ENCODE measurements around the gene GLE1.
A peak's percentile ranks its signal among the peaks of the same experiment; 100 is the strongest.

Gene GLE1

DNA sequence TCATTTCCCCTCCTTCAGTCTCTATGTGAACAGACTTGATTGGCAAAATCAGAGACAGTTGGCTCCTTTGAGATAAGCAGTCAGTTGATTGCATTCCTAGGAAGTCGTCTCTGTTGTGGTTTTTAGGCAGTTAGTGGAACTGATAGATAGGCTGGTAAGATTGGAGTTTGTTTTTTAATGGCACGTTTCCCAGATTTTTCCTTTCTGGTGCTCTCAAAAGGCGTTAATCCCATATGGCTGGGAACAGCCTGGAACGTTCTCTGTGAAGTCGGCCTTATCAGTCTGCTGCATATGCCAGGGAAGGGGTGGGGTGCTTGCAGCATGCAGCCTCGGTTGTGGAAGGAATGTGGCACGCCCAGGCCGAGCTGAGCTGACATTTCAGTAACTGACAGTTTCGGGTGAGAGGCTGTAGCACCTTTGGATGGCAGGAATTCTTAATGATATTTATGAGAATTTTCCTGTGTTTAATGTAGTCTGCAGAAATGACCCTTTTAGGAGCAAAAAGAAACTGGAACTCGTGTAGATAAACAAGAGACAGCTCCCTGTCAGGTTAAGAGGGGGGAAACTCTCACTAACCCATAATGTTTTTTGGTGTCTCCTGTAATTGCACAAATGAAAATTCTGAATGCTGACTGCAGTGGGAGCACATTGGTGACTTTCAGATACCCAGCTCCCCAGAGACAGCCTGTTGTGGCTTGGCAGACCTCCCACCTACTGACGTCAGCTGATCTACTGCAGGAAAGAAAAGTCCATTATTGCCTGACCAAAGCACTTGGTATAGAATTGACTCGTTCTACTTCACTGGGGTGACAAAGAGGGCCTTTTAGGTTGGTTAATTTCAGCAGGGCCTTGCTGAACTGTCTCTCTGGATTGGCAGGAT, 54.2 kb downstream of the GLE1 start:
- TF ChIP-seq PPARA (CRISPR knock-in tag; IDR thresholded peaks at IDR 0.05; ENCODE audit: borderline replicate concordance) (no peak), GLIS3 (CRISPR knock-in tag; IDR thresholded peaks at IDR 0.05) (no peak), RARB (CRISPR knock-in tag; IDR thresholded peaks at IDR 0.05) (no peak), CSDC2 (CRISPR knock-in tag; IDR thresholded peaks at IDR 0.05) (no peak), SNAI2 (CRISPR knock-in tag; IDR thresholded peaks at IDR 0.05) (no peak), ZNF8 (CRISPR knock-in tag; IDR thresholded peaks at IDR 0.05) (peak; percentile 65), ISL1 (CRISPR knock-in tag; IDR thresholded peaks at IDR 0.05) (peak; percentile 51; the same call in 1 of the 2 replicates), TOX (CRISPR knock-in tag; IDR thresholded peaks at IDR 0.05; ENCODE audit: borderline replicate concordance) (no peak), ZFP3 (CRISPR knock-in tag; IDR thresholded peaks at IDR 0.05) (no peak), TCF4 (CRISPR knock-in tag; IDR thresholded peaks at IDR 0.05; ENCODE audit: borderline replicate concordance) (peak; percentile 39; the same call in 1 of the 2 replicates), OSR1 (CRISPR knock-in tag; IDR thresholded peaks at IDR 0.05) (no peak), ZNF70 (CRISPR knock-in tag; IDR thresholded peaks at IDR 0.05) (no peak), BACH2 (CRISPR knock-in tag; IDR thresholded peaks at IDR 0.05; ENCODE audit: borderline replicate concordance) (no peak), ZC3H10 (CRISPR knock-in tag; IDR thresholded peaks at IDR 0.05) (no peak), ZNF565 (CRISPR knock-in tag; conservative IDR thresholded peaks at IDR 0.05; ENCODE audit: low read depth) (no peak), ZFP30 (CRISPR knock-in tag; IDR thresholded peaks at IDR 0.05) (no peak), ESRRG (CRISPR knock-in tag; IDR thresholded peaks at IDR 0.05) (no peak), ARNTL (CRISPR knock-in tag; IDR thresholded peaks at IDR 0.05; ENCODE audit: borderline replicate concordance, low read depth) (no peak)
- TF ChIP-seq, protein P1, sequence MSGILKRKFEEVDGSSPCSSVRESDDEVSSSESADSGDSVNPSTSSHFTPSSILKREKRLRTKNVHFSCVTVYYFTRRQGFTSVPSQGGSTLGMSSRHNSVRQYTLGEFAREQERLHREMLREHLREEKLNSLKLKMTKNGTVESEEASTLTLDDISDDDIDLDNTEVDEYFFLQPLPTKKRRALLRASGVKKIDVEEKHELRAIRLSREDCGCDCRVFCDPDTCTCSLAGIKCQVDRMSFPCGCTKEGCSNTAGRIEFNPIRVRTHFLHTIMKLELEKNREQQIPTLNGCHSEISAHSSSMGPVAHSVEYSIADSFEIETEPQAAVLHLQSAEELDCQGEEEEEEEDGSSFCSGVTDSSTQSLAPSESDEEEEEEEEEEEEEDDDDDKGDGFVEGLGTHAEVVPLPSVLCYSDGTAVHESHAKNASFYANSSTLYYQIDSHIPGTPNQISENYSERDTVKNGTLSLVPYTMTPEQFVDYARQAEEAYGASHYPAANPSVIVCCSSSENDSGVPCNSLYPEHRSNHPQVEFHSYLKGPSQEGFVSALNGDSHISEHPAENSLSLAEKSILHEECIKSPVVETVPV (CRISPR knock-in tag; IDR thresholded peaks at IDR 0.05): no peak
- TF ChIP-seq, protein P2, sequence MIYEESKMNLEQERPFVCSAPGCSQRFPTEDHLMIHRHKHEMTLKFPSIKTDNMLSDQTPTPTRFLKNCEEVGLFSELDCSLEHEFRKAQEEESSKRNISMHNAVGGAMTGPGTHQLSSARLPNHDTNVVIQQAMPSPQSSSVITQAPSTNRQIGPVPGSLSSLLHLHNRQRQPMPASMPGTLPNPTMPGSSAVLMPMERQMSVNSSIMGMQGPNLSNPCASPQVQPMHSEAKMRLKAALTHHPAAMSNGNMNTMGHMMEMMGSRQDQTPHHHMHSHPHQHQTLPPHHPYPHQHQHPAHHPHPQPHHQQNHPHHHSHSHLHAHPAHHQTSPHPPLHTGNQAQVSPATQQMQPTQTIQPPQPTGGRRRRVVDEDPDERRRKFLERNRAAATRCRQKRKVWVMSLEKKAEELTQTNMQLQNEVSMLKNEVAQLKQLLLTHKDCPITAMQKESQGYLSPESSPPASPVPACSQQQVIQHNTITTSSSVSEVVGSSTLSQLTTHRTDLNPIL (CRISPR knock-in tag; IDR thresholded peaks at IDR 0.05; ENCODE audit: low read depth): no peak
- TF ChIP-seq, protein P3, sequence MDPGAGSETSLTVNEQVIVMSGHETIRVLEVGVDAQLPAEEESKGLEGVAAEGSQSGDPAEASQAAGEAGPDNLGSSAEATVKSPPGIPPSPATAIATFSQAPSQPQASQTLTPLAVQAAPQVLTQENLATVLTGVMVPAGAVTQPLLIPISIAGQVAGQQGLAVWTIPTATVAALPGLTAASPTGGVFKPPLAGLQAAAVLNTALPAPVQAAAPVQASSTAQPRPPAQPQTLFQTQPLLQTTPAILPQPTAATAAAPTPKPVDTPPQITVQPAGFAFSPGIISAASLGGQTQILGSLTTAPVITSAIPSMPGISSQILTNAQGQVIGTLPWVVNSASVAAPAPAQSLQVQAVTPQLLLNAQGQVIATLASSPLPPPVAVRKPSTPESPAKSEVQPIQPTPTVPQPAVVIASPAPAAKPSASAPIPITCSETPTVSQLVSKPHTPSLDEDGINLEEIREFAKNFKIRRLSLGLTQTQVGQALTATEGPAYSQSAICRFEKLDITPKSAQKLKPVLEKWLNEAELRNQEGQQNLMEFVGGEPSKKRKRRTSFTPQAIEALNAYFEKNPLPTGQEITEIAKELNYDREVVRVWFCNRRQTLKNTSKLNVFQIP (CRISPR knock-in tag; IDR thresholded peaks at IDR 0.05; ENCODE audit: borderline replicate concordance, low read depth): no peak
- TF ChIP-seq, protein P4, sequence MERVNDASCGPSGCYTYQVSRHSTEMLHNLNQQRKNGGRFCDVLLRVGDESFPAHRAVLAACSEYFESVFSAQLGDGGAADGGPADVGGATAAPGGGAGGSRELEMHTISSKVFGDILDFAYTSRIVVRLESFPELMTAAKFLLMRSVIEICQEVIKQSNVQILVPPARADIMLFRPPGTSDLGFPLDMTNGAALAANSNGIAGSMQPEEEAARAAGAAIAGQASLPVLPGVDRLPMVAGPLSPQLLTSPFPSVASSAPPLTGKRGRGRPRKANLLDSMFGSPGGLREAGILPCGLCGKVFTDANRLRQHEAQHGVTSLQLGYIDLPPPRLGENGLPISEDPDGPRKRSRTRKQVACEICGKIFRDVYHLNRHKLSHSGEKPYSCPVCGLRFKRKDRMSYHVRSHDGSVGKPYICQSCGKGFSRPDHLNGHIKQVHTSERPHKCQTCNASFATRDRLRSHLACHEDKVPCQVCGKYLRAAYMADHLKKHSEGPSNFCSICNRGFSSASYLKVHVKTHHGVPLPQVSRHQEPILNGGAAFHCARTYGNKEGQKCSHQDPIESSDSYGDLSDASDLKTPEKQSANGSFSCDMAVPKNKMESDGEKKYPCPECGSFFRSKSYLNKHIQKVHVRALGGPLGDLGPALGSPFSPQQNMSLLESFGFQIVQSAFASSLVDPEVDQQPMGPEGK (CRISPR knock-in tag; IDR thresholded peaks at IDR 0.05; ENCODE audit: borderline replicate concordance): no peak
- TF ChIP-seq, protein P5, sequence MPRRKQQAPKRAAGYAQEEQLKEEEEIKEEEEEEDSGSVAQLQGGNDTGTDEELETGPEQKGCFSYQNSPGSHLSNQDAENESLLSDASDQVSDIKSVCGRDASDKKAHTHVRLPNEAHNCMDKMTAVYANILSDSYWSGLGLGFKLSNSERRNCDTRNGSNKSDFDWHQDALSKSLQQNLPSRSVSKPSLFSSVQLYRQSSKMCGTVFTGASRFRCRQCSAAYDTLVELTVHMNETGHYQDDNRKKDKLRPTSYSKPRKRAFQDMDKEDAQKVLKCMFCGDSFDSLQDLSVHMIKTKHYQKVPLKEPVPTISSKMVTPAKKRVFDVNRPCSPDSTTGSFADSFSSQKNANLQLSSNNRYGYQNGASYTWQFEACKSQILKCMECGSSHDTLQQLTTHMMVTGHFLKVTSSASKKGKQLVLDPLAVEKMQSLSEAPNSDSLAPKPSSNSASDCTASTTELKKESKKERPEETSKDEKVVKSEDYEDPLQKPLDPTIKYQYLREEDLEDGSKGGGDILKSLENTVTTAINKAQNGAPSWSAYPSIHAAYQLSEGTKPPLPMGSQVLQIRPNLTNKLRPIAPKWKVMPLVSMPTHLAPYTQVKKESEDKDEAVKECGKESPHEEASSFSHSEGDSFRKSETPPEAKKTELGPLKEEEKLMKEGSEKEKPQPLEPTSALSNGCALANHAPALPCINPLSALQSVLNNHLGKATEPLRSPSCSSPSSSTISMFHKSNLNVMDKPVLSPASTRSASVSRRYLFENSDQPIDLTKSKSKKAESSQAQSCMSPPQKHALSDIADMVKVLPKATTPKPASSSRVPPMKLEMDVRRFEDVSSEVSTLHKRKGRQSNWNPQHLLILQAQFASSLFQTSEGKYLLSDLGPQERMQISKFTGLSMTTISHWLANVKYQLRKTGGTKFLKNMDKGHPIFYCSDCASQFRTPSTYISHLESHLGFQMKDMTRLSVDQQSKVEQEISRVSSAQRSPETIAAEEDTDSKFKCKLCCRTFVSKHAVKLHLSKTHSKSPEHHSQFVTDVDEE (CRISPR knock-in tag; IDR thresholded peaks at IDR 0.05): no peak; the same call in none of the 2 replicates
- ATAC-seq: peak; percentile 74

DNA sequence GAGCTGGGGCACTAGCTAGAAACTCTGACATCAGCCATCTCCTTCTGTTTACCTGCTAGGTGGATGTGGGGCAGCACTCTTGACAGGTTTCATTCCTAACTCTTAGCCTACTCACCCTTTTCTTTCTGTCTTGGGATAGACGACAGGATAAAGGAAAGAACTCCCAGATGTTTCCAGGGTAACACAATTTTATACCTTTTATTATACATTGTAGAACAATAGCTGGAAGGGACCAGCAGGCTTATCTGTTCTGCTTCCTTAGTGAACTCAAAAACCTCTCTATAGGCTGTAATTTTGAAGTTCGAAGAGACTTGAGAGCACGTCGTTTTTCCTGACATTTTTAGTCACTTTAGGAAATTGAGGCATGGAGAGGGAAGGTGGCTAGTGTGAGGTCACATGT, 61.1 kb downstream of the GLE1 start:
- TF ChIP-seq SNAI2 (CRISPR knock-in tag; IDR thresholded peaks at IDR 0.05) (no peak), TCF4 (CRISPR knock-in tag; IDR thresholded peaks at IDR 0.05; ENCODE audit: borderline replicate concordance) (no peak), ZFP3 (CRISPR knock-in tag; IDR thresholded peaks at IDR 0.05) (no peak), ISL1 (CRISPR knock-in tag; IDR thresholded peaks at IDR 0.05) (no peak), ZFP30 (CRISPR knock-in tag; IDR thresholded peaks at IDR 0.05) (no peak), CSDC2 (CRISPR knock-in tag; IDR thresholded peaks at IDR 0.05) (no peak), ARNTL (CRISPR knock-in tag; IDR thresholded peaks at IDR 0.05; ENCODE audit: borderline replicate concordance, low read depth) (no peak), ZNF70 (CRISPR knock-in tag; IDR thresholded peaks at IDR 0.05) (no peak)
- TF ChIP-seq, protein P5 (CRISPR knock-in tag; IDR thresholded peaks at IDR 0.05): no peak
- no peak for ATAC-seq
